Hepatocyte (in vitro differentiated cells): ENCODE measurements around the gene NOX5. TPM values are rescaled to one million over a fixed set of nuclear protein-coding genes. Genes with fewer than 3 reads are reported as not detected.
A peak's percentile ranks its signal among the peaks of the same experiment; 100 is the strongest.

Experiments used
- DNase-seq: peaks from one replicate; pipeline ENCODE4 v3.0.0-alpha.2; 2016; ENCODE audit warnings: low spot score
- H2AFZ ChIP-seq: fragments of 200-600 bp; sonication (generic); 2 replicates; pipeline ENCODE4 v1.6.0; 2016; ENCODE audit warnings: antibody characterized with exemption, mild to moderate bottlenecking
- H3K27ac ChIP-seq: fragments of 200-600 bp; sonication (generic); 2 replicates; pipeline ENCODE4 v1.5.1; 2016; ENCODE audit warnings: mild to moderate bottlenecking
- H3K27me3 ChIP-seq: fragments of 200-600 bp; sonication (generic); 2 replicates; pipeline ENCODE4 v1.6.1; 2016
- H3K36me3 ChIP-seq: fragments of 200-600 bp; sonication (generic); replicated peaks from 2 replicates; pipeline ENCODE4 v1.5.1; 2016; ENCODE audit warnings: low read depth; ENCODE audit not compliant: insufficient read depth
- H3K4me1 ChIP-seq: fragments of 200-600 bp; sonication (generic); 2 replicates; pipeline ENCODE4 v1.5.1; 2016; ENCODE audit warnings: mild to moderate bottlenecking, moderate library complexity; ENCODE audit not compliant: insufficient read depth
- H3K4me2 ChIP-seq: fragments of 200-600 bp; sonication (generic); 2 replicates; pipeline ENCODE4 v1.6.0; 2016
- H3K4me3 ChIP-seq: fragments of 200-600 bp; sonication (generic); 2 replicates; pipeline ENCODE4 v1.5.1; 2016; ENCODE audit warnings: mild to moderate bottlenecking
- H3K79me2 ChIP-seq: fragments of 200-600 bp; sonication (generic); 2 replicates; pipeline ENCODE4 v1.6.0; 2017; ENCODE audit warnings: mild to moderate bottlenecking
- H3K9me2 ChIP-seq: fragments of 200-600 bp; sonication (generic); replicated peaks from 2 replicates; pipeline ENCODE4 v1.6.0; 2017; ENCODE audit warnings: mild to moderate bottlenecking; ENCODE audit not compliant: insufficient read depth
- H3K9me3 ChIP-seq: fragments of 200-600 bp; sonication (generic); 2 replicates; pipeline ENCODE4 v1.5.1; 2016; ENCODE audit warnings: low read depth, mild to moderate bottlenecking
- H4K20me1 ChIP-seq: fragments of 200-600 bp; sonication (generic); 2 replicates; pipeline ENCODE4 v1.6.0; 2016; ENCODE audit warnings: mild to moderate bottlenecking; ENCODE audit not compliant: insufficient read depth, poor library complexity, severe bottlenecking
- CTCF ChIP-seq: fragments of 200-600 bp; sonication (generic); IDR thresholded peaks from 2 replicates; pipeline ENCODE4 v1.5.1; 2016; ENCODE audit warnings: antibody characterized with exemption, mild to moderate bottlenecking; ENCODE audit not compliant: poor library complexity
- EZH2 ChIP-seq: fragments of 200-600 bp; sonication (generic); IDR thresholded peaks from 2 replicates; pipeline ENCODE4 v1.6.1; 2016; ENCODE audit warnings: antibody characterized with exemption, mild to moderate bottlenecking, borderline replicate concordance
- EZH2phosphoT487 ChIP-seq: fragments of 200-600 bp; sonication (generic); IDR thresholded peaks from one replicate; pipeline ENCODE4 v1.6.1; 2018; ENCODE audit warnings: antibody characterized with exemption, mild to moderate bottlenecking, low read depth, moderate library complexity; ENCODE audit not compliant: unreplicated experiment, severe bottlenecking
- WGBS: methylation state at CpG from one replicate; pipeline ENCODE4 v1.1.6; 2016; ENCODE audit warnings: low lambda C conversion rate; ENCODE audit errors: missing lambda C conversion rate; 5-methylcytosine and 5-hydroxymethylcytosine counted together
- polyA plus RNA-seq: library from polyadenylated mRNA; unstranded; fragments of >200 nt; fragmentation: Nextera tagmentation; extraction: Ambion mirVana; gene quantifications from 2 replicates; pipeline ENCODE4 v1.2.1, GENCODE V29; 2016
- total RNA-seq: library from RNA; depleted of rRNA; stranded (reverse); fragments of >200 nt; gene quantifications from 2 replicates; pipeline ENCODE4 v1.2.3, GENCODE V29; 2014

NOX5 gene
- total and polyA plus RNA-seq, 2 experiments from 2014 or later: 0.13 TPM; not detected in 1

DNA sequence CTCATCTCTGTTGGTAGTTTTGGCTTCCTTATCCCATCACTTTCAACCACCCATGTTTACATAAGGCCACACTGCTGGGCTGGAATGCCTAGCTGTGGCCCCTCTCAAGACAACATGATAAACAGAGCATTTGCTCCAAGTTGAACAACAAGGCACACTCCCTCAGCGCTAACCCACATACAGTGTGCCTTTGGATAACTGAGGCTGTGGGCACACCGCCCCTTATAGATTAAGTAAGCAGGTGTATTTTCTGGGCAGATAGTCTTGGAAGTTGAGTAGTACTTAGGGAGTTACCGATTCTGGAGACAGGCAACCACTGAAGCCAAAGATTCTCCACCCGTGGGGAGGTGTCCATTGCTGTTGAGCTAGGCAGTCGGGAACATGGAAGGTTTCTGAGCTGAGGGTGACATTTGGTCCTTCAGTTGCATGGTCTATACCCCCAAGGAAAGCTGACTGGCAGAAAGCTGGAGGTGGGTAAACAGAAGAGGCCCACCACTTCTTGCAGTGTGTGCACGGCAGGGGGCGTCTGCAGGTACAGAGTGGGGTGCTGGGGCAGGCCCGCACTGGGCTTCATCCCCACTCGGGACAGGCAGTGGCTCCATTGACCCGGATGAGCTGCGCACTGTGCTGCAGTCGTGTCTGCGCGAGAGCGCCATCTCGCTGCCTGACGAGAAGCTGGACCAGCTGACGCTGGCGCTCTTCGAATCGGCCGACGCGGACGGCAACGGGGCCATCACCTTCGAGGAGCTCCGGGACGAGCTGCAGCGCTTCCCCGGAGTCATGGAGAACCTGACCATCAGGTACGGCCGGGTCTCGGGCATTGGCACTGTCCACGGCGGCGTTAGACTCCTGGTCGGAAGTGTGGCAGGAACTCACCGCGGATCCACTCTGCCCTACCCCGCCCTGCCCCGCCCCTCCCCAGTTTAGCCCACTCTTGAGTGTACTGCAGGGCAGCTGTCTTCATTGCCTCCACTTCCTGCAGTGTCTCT is 16.8 kb downstream of the NOX5 start:
- H3K4me2 ChIP-seq: peak overlapping the region; percentile 79
- H2AFZ ChIP-seq: peak overlapping the region; percentile 28
- 25% methylated on average over 25 of the region's 42 CpGs for WGBS
- no peaks in the 10 kb centered on the region for H3K9me3 ChIP-seq
- no peaks in the 10 kb centered on the region for H3K4me1 ChIP-seq
- H3K27ac ChIP-seq: no peak overlapping the region
- no peaks in the 10 kb centered on the region for H3K79me2 ChIP-seq
- H3K4me3 ChIP-seq: no peak overlapping the region
- TF ChIP-seq EZH2phosphoT487: no peak
- TF ChIP-seq EZH2: no peak
- peak; percentile 73 for TF ChIP-seq CTCF
- H3K9me2 ChIP-seq: no peaks in the 10 kb centered on the region
- H3K27me3 ChIP-seq: no peaks in the 10 kb centered on the region
- H3K36me3 ChIP-seq: no peaks in the 10 kb centered on the region
- no peaks in the 10 kb centered on the region for H4K20me1 ChIP-seq
- DNase-seq: peak; percentile 76

DNA sequence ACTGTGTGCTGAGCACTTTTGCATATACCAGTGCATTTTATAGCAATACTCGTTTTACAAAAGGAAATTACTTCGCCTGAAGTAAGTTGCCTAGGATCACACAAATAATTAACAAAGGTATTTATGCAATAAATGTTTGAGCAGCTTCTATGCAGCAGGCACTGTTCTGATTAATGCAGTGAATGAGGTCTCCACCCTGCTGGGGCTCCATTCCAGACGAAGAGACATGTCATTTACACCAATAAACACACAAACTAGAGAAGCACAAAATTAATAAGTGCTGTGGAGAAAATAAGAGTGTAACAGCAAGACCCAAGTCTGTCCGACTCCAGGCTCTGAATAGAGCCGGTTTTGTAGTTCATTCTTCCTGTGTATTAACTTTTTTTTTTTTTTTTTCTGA is 17.5 kb downstream of the NOX5 start:
- peak overlapping the region; percentile 79 for H3K4me2 ChIP-seq
- H3K36me3 ChIP-seq: no peaks in the 10 kb centered on the region
- no peak overlapping the region for H3K27ac ChIP-seq
- H3K9me2 ChIP-seq: no peaks in the 10 kb centered on the region
- no peak for TF ChIP-seq CTCF
- no peaks in the 10 kb centered on the region for H3K27me3 ChIP-seq
- peak overlapping the region; percentile 28 for H2AFZ ChIP-seq
- no peaks in the 10 kb centered on the region for H3K79me2 ChIP-seq
- H3K4me3 ChIP-seq: no peak overlapping the region
- no peak for DNase-seq
- no peaks in the 10 kb centered on the region for H3K4me1 ChIP-seq
- WGBS: 60% methylated on average over 5 of the region's 5 CpGs
- H4K20me1 ChIP-seq: no peaks in the 10 kb centered on the region
- no peaks in the 10 kb centered on the region for H3K9me3 ChIP-seq

GRCh38 chr15:69032703-69033373 is 18.3 kb downstream of the NOX5 start:
- Histone ChIP-seq H2AFZ (no peak overlapping the region), H3K9me2 (no peaks in the 10 kb centered on the region), H3K36me3 (no peaks in the 10 kb centered on the region), H3K4me2 (no peak overlapping the region), H4K20me1 (no peaks in the 10 kb centered on the region), H3K9me3 (no peaks in the 10 kb centered on the region), H3K4me3 (no peak overlapping the region), H3K4me1 (no peaks in the 10 kb centered on the region), H3K27me3 (no peaks in the 10 kb centered on the region), H3K27ac (no peak overlapping the region), H3K79me2 (no peaks in the 10 kb centered on the region)
- TF ChIP-seq CTCF (no peak), EZH2phosphoT487 (no peak), EZH2 (no peak)
- WGBS: 95% methylated on average over 34 of the region's 43 CpGs
- no peak for DNase-seq
